Activated T-helper 1 cell treated with anti-CD3 and anti-CD28 coated beads, Interleukin-2, amount 50 U/mL, for 16 hours (primary cell): ENCODE measurements around the gene PPP1R26.
A peak's percentile ranks its signal among the peaks of the same experiment; 100 is the strongest.
"Not testable (repeated sequence)": the region's sequence is repeated elsewhere in the genome, so short reads cannot be mapped to it uniquely, and the experiment has no call there.

ENCODE experiments used
- DNase-seq, 2 donors: peaks; one replicate each; pipeline ENCODE4 v3.0.0-alpha.2; 2020; ENCODE audit warnings: low read depth in 1 of 2, low spot score in 1 of 2

Gene PPP1R26

DNA sequence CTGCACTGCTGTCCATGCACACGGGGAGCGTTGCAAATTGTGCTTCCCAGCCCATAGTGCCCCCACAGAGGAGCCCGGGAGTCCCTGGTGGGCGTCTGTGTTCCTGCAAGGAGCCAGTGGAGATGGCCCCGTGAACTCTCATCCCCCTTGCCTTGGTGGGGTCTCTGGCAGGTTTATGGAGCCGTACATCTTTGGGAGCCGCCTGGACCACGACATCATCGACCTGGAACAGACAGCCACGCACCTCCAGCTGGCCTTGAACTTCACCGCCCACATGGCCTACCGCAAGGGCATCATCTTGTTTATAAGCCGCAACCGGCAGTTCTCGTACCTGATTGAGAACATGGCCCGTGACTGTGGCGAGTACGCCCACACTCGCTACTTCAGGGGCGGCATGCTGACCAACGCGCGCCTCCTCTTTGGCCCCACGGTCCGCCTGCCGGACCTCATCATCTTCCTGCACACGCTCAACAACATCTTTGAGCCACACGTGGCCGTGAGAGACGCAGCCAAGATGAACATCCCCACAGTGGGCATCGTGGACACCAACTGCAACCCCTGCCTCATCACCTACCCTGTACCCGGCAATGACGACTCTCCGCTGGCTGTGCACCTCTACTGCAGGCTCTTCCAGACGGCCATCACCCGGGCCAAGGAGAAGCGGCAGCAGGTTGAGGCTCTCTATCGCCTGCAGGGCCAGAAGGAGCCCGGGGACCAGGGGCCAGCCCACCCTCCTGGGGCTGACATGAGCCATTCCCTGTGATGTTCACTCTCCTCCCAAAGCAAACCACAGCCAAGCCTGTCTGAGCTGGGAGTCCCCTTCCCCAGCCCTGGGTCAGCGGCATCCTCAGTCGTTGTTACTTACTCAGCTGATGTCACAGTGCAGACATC lies 24.0 kb downstream of the PPP1R26 start:
- DNase-seq = no peak

DNA sequence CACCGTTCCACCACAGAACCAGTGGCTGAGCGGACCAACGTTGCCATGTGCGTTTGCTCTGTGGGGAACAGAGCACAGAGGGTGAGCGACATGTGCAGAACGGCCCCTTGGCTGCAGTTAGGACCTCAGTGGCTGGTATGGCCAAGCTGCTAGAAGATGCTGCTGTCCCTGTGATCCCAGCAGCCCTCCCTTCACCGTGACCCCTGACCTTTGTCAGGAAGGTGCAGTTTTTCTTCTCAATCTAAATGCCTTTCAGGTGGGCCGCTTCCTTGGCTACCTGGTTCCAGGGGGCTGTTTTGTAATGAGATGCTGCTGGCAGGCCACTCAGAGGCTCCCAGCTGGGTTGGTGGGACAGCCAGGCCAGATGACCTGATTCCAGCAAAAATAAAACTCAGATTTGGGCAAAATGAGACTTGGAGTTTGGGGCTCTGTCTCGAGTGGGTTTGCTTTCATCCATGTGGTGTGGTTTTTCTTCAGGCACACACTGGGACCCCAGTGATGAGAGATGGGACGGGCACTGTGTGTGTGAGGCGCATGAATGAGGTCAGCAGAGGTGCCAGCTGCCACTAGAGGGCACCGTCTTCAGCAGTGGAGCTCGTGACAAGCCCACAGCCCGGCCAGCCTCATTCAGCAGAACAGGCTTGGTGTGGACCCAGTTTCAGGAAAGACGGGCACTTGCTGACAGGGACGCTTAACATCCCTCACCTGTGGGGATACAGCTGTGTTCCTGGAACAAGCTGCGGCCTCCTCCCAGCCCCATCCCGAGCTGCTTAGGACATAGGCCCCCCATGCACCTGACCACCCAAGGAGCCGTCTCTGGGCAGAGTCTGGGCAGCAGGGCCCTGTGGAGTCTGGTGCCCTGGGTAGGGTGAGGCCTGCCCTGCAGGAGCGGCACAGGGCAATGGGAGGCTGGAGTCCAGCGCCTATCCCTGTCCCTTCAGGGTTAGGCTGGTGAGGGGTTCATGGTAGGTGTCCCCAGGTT lies 25.0 kb downstream of the PPP1R26 start:
- DNase-seq = no peak

DNA sequence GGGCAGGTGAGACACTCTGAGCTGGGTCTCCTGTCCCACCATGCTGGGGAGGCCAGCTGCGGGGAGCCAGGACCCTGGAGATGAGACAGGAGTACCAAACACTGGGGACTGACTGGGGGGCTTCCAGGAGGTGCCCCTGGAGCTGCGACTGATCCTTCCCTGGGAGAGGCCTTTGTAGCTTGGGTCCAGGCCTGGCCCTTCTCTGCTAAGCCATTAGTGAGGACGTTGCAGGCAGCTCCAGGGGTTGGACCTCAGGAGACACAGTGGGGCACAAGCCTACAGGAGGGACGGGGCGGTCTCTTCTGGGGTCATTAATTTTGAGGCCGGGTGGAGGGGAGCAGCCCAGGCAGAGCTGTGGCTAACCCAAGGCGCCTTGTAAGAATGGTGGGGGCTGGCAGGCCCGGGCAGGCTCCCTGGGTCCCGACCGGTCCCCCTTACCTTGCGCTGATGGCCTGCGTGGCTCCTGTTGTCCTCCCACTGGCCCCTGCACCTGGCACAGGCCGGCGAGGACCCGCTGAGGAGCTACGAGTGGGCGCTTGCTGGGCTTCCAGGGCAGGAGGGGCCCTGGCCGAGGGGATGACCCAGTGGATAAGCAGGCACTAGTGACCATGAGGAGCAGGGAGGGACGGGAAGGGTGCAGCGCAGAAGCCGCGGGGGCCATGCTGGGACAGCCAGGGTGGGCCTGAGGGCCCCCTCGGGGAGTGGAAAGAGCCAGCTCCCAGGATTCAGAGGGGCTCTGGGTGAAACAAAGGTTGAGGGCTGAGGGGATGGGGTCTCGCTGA lies 26.0 kb downstream of the PPP1R26 start:
- no peak for DNase-seq

DNA sequence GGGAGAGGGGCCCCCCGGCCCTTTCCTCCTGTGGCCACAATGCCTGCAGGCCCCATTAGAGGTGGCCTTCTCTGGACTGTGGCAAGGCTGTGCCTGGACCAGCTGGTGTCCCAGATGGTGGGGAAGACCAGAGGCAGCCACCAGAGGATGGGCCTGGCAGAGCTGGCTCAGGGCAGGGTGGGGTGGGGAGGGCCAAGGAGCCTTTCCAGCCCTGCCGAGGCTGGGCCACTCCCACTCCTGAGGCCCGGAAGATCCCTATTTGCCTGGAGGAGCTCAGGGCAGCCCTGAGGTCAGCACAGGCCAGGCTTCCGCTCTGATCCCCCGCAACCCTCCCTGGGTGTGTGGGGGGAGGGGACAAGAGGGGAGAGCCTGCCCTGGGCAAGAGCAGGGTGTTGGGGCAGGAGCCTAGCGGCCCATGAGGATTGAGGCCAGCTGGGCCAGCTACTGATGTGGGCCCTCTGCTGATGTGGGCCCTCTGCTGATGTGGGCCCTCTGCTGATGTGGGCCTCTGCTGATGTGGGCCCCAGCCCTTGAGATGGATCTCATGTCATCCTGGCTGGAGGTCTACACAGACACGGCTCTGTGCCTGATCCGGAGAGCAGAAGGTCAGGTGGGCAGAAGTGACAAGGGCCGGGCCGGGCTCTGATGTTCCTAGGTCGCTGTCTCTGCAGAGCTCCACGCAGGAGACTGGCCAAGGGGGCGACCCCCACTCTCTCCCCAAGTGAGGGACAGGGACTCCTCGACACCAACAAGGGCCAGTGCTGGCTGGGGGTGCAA lies 26.9 kb downstream of the PPP1R26 start:
- DNase-seq = no peak

DNA sequence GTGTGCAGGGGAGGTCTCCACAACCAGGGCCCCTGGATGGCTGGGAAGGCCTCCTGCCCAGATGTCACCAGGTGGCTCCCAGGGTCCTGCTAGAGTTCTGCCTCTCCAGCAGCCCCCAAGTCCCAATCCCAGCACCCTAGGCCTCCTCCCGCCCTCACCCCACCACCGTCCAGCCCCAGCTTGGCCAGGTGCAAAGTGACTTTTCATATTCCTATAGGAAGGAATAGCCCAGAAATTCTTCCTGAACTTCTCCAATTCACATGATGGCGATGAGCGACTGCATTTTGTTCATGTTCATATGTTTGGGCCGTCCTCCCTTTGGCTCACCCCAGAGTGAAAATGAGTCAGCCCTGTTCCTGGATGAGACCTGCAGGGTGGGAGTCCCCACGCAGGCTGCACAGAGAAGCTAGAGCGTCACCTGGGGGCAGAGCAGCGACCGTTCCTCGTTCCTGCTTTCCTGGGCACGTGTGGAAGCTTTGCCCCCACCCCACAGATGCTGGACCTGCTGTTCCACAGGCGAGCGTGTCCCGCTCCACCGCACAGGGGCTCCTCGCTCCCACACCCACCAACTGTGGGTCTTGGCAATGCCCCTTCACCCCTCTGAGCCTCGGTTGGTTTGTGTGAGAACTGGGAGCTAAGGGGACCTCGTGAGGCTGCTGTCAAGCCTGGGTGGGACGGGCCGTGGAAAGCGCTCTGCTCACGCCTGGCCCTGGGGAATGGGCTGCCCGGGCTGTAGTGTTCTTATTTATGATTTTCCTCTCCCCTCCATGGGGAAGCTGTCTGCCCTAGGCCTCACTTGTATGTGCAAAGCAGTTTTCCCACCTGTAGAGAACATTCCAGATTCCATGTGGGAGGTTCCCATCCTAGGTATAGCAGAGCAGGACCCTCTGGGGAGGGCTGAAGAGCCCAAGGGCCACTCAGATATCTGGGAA lies 27.8 kb downstream of the PPP1R26 start:
- DNase-seq = no peak

DNA sequence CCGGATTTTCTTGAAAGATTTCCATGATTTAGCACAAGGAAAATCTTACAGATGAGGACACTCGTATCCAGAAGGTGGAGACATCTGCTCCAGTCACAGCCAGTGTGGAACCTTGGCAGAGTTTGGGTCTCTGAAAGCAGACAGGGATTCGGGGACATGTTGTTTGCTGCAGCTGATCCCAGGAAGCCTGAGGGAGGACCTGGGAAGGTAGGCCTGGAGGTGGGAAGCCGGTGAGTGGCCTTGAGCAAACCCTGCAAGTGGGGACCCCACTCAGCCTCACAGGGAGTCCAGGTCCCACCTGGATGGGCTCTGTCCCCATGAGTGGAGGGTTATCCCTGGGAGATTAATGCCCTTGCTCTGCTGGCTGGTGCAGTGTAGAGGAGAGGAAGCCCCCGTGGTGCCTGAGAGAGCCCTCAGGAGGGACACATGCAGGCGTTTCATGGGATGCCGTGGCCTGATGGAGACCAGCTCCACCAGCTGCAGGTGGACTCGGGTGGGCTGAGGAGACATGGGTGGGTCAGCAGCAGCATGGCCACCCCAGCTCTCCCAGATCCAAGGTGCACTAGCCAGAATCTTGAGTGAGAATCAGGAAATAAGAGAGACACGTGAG lies 28.7 kb downstream of the PPP1R26 start:
- no peak for DNase-seq

DNA sequence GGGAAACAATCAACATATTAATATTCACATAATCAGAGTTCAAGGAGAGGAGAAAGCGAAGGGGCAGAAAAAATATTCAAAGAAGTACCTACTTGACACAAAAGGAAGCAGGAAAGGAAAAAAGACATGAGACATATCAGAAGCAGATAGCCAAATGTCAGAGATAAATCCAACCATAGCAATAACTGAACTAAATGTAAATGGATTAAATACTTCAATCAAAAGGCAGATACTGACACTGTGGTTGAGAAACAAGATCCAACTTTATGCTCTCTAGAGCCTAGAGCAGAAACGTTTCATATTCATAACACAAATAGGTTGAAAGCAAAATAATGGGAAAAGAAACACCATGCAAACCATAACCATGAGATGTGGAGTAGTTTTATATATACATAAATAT lies 29.9 kb downstream of the PPP1R26 start:
- DNase-seq = no peak

DNA sequence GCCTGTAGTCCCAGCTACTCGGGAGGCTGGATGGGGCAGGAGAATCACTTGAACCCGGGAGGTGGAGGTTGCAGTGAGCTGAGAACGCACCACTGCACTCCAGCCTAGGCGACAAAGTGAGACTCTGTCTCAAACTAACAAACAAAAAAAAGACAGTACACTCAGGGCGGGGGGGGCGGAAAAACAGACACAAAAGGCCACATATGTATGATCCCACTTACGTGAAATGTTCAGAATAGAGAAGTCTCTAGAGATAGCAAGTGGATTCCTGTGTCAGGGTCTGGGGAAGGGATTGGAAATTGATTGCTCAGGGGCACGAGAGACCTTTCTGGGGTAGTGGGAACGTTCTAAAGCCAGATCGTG lies 32.6 kb downstream of the PPP1R26 start:
- no peak for DNase-seq

DNA sequence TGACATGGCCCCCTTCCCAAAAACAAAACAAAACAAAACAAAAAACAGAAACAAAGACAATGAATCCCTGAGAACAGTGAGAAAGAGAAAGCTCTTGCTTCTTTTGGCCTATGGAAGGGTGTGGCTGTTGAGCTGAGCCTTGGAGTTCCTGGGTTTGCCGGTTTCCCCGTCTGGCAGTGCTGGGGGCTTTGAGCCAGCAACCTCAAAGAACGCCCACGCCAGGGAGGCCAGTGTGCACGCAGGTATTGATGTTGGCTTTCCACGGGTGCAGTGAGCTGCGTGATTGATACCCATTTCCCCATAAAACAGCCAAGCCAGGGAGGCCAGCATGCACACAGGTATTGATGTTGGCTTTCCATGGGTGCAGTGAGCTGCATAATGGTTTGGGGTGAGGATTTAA lies 33.3 kb downstream of the PPP1R26 start:
- no peak for DNase-seq

DNA sequence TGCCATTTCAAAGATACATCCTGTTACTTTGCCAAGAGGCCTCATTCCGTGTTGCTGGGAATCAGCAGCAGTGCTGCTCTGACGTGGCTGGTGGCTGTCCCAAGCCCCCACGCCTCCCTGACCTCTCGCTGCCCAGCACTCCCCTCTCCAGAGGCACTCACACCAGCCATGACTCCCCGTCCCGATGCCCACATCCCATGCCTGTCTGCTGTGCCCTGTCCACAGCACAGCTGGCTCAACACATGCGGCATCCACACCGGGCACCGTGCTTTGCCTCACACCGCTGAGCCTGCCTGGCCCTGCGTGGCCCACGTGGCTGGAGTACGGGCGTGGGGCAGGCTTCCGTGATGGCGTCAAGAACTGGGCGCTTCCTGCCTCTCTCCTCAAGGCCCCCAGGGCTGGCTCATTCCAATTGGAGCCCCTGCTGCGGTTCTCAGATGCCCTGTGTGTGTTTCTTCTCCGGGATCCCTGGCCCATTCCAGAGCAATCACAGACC lies 33.8 kb downstream of the PPP1R26 start:
- peak in 1 of 2 donors; percentile 1 for DNase-seq

DNA sequence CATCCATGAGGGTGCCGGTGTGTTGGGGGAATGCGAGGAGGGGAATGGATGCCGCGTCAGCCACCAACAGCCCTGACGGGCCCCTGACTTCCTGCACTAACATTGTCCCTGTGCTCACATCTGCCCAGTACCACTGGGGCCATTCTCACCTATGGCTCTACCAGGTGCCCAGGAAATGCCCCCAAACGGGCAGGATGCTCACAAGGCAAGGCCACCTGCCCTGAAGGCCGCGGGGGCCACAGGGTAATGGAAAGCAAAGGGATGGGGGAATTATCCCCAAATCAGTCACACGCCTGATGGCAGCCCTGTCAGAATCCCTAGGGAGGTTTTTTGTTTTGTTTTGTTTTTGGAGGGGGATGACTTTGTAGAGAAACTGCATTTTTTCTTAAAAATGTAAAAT lies 34.3 kb downstream of the PPP1R26 start:
- DNase-seq = not testable (repeated sequence)

DNA sequence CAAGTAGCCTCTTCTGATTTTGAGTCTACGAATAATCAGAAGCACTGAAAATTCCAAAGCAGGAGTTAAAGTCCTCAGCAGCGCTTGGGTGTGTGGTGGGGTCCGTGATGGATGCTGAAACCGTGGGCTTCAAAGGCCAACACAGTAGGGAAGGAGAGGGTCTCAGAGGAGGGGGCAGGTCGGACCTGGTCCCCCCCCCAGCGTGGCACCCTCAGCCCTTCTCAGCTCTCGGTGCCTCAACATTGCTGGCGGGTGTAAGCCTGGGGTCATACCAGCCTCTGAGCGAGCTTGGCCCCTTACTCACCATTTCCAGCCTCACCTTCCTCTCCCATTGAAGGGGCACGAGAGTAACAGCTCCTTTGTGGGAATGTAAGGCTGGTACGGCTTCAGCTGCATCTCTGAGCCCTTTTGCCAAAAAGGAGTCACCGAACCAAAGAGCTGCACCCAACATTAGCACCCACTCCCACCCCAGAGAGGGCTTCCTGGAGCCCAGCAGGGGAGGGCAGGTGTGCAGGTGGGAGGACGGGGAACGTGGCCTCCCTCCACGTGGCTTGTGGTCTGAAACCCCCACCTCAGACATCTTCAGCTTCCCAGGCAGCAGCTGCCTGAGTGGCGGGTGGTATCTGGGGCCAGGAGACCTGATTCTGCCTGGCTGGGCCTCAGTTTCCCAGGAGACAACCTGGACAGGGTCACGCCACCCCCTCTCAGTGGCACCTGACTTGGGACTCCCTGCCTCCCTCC lies 34.9 kb downstream of the PPP1R26 start:
- no peak for DNase-seq

DNA sequence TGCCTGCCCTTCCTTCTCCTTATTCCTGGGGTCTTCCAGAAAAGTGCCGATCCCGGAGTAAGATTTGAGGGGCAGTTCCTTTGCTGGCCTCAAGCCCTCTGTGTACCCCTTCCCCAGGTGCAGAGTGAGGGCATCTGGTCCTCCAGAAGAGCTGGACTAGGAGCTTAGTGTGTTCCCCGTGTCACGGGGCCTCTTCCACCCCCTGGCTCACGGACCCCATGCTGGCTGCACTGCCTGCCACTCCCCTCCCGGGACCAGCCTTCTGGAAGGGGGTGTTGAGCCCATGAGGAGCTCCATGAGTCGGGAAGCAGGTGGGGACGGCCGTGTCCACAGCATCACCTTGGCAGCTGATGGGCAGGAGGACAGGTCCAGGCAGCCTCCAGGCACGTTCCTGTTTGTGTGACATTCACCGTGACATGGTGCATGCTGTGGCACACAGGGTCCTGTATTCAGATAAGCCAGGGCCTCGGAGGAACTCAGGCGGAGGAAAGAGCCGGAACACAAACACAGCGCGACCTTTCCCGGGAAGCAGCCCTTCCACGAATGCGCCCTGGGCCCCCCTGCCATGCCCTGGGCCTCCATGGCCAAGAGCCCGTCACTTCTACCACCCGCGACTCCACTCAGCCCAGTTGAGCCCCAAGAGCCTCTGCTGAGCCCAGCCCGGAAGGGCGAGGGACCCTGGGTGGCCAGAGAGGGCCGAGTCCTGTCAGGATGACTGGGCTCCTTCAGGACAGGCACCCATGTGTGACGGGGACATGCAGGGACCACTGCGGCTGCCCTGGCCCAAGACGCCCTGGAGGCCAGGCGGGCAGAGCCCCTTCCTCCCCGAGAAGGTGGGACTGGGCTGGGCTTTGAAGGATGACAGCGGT lies 35.7 kb downstream of the PPP1R26 start:
- DNase-seq = no peak

DNA sequence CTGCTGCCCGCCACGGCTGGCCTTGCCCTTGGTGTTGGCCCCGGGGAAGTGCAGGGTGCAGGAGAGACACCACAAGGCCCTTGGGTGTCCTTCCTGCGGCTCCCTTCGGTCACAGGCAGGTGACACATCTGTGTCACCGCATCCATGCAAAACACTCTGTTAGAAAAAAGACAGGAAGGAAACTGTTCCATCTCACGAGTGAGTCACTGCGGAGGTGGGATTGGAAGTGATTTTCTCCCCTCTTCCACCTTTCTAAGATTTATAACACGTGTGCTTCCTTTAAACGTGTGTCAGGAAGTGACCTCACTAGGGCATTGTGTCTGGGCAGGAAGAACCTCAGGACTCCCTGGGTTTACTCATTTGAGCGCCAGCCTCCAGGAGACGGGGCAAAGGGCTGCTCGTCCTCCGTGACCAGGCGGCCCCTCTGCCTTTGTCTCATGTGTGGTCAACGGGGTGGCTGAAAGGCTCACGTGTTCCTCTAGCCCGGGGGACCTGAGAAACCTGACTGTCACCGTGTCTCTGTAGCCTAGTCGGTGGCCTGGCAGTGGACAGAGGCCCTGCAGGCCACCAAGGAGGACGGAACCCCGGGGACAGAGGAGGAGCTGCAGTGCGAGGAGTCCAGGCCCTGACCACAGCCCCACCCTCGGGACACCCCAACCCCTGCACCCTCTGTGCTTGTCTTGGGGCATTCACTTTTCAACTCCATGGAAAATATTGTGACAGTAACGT lies 36.7 kb downstream of the PPP1R26 start:
- DNase-seq = no peak

DNA sequence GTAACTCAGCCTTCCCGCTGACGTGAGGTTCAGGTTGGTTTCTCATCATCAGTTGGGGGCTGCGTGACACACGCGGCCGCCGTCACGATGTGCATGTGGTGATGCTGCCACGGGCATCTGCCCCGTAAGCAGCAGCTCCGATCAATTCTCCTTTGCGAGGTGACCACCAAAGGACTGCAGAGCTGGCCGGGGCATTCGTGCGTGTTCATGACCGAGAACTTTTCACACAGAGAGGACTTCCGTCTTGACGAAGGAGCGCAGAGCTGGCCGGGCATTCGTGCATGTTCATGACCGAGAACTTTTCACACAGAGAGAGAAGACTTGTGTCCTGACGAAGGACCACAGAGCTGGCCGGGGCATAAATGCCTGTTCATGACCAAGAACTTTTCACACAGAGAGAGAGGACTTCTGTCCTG lies 37.8 kb downstream of the PPP1R26 start:
- DNase-seq = no peak

DNA sequence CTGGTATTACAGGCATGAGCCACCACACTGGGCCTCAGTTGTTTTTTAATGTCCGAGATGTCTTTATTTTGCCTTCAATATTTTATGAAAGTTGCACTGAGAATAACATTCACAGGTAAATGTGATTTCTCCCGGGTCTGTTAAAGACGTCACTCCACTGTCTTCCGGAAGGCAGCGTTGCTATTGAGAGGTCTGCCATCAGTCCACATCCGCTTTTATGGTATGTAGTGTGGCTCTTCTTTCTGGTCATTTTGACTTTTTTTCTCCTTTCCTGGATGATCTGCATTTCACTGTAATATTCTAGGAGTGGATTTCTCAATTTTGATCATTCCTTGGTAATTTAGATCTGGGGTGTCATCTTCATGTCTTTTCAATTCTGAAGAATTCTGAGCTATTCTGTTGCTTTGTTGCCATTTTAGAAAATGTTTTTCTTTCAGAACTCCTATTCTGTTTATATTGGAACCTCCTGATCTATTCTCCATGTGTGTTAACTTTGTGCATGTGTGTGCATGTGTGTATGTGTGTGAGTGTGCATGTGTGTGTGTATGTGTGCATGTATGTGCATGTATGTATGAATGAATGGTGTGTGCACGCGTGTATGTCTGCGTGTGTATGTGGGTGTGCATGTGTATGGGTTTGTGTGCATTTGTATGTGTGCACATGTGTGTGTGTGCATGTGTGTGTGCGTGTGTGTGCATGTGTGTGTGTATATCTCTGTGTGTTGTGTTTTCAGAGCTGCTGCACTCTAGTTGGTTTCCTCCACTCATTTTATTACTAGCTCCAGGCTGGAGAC lies 39.8 kb downstream of the PPP1R26 start:
- DNase-seq = no peak
